Measurements from ENCODE around the gene ZP2. TPM values are rescaled to one million over a fixed set of nuclear protein-coding genes. Genes with fewer than 3 reads are reported as not detected.
"Not testable (repeated sequence)": the region's sequence is repeated elsewhere in the genome, so short reads cannot be mapped to it uniquely, and the experiment has no call there.

ZP2 gene
- total RNA-seq, 1 donor from 2014 or later: not detected

DNA sequence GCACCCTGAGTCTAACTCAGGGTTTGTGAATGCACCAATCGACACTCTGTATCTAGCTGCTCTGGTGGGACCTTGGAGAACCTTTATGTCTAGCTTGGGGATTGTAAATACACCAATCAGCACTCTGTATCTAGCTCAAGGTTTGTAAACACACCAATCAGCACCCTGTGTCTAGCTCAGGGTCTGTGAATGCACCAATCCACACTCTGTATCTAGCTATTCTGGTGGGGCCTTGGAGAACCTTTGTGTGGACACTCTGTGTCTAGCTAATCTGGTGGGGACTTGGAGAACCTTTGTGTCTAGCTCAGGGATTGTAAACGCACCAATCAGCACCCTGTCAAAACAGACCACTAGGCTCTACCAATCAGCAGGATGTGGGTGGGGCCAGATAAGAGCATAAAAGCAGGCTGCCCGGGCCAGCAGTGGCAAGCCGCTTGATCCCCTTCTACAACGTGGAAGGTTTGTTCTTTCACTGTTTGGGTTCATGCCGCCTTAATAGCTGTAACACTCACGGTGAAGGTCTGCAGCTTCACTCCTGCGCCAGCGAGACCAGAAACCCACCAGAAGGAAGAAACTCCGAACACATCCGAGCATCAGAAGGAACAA, 58.1 kb downstream of the ZP2 start:
- not testable (repeated sequence) for FAIRE-seq; DNase-seq (ENCODE audit: low spot score in 2 of 2)

DNA sequence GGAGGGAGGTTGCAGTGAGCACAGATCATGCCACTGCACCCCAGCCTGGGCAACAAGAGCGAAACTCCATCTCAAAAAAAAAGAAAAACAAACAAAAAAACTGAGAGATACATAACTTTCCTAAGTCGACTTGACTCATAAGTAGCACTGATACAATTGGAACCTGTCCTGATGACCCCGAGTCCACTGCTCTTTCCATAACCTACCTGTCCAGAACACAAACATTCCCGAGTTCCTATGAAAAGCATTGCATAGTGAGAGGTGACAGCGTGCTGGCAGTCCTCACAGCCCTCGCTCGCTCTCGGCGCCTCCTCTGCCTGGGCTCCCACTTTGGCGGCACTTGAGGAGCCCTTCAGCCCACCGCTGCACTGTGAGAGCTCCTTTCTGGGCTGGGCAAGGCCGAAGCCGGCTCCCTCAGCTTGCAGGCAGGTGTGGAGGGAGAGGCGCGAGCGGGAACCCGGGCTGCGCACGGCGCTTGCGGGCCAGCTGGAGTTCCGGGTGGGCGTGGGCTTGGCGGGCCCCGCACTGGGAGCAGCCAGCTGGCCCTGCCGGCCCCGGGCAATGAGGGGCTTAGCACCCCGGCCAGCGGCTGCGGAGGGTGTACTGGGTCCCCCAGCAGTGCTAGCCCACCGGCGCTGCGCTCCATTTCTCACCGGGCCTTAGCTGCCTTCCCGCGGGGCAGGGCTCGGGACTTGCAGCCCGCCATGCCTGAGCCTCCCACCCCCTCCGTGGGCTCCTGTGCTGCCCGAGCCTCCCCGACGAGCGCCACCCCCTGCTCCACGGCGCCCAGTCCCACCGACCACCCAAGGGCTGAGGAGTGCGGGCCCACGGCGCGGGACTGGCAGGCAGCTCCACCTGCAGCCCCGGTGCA, 59.0 kb downstream of the ZP2 start:
- DNase-seq (ENCODE audit: low spot score in 2 of 2); FAIRE-seq: not testable (repeated sequence)

GRCh38 chr16:21150375-21151001, 60.9 kb downstream of the ZP2 start, which contains the start of gene DNAH3:
Gene DNAH3, minus strand, starts transcription at chr16:21150846. Its CDS starts 527 bp downstream, at chr16:21150319.
- DNase-seq (ENCODE audit: low spot score in 2 of 2): no peak
- no peak for FAIRE-seq

Other genes starting within 250 kb of the ZP2 start
- gene DNAH3, start 60.7 kb downstream of the ZP2 start, total RNA-seq: 0.41 TPM
- gene LDAF1, start 52.9 kb downstream of the ZP2 start, total RNA-seq: 67.7 TPM
- gene ANKS4B, start 22.1 kb upstream of the ZP2 start, total RNA-seq: under 0.01 TPM
- gene CRYM, start 66.7 kb upstream of the ZP2 start, total RNA-seq: 87.2 TPM